Activated naive CD4-positive, alpha-beta T cell treated with Interleukin-2 at 50 U/mL for 16 hours (primary cell): ENCODE data around the gene MAGIX.

Experiments
- DNase-seq: peaks from one replicate; pipeline ENCODE4 v3.0.0-alpha.2; 2020

Gene MAGIX

GRCh38 chrX:49208399-49208798 is 45.8 kb downstream of the MAGIX start:
- no peak for DNase-seq

DNA sequence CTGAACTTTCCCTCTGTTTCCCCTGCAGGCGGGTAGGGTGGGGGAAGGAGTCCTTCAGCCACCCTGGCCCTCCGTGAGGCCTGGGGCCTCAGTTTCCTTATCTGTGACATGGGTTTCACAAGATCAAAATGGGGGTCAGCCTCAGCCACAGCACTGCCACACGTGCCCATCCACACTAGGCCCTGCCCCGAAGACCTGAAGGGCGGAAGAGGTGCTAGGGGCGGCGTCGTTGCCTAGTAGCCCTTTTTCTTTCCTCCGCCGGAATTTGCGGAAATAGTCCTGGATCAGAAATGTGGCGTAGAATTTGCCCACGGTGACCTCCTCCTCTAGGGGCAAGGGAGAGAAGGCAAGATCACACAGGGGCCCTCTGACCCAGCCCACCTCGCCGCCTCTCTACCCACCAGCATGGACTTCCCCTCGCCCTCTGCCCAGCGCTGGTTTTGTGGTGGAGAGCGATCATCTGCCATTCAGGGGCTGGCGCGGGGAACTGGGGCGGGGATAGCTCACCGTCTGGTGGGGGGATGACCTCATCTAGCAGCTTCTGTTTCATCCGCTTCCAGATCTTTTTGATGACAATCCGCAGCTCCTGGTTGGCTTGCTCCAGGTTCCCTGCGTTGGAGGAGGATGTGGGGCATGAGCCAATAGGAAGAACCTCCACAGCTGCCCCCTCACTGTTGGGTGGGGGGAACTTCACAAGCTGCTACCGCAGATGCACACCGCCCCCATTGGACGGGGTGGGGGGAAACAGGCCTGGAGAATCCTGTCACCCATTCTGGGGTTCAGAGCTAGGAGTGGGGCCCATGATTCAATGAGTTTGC is 47.1 kb downstream of the MAGIX start:
- DNase-seq: no peak

DNA sequence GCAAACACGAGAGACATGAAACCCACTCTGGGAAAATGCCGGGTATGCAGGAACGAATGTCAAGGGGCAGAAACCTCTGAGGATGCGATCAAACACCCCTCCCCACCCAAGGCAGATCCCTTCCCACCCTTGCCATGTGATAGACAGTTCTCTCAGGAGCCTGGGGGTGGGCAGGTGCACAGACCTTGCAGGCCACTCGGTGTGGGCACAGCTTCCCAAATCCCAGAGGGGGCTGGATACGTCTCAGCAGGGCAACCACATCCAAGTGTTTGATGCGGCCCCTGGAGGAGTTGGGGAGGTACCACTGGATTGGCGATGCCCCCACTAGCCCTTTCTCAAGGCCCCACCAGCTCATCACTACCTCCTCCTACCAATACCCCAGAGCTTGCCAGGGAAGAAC is 47.8 kb downstream of the MAGIX start:
- DNase-seq: no peak

- DNase-seq: no peak
These were observed 48.5 kb downstream of the MAGIX start for GRCh38 chrX:49211074-49211473.

DNA sequence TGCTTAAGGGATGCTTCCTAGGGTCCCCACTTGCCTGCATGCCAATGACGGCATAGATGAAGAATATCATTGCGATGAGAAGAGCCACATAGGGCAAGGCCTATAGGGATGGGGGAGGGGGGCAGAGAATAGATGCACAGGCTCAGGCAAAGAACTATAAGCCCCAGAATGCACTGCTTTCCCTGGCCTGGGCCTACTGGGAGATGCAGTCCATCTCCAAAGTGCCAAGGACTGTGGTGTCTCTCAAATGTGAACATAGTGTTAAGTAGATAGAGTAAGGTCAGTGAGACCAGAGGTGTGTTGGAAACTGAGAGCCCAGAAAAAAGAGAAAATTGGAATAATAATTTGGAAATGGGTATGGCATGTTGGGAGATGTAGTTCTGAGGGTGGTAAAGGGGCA is 49.7 kb downstream of the MAGIX start:
- no peak for DNase-seq

GRCh38 chrX:49212861-49213260 is 50.3 kb downstream of the MAGIX start:
- no peak for DNase-seq

GRCh38 chrX:49214416-49214815 is 51.9 kb downstream of the MAGIX start:
- no peak for DNase-seq

DNA sequence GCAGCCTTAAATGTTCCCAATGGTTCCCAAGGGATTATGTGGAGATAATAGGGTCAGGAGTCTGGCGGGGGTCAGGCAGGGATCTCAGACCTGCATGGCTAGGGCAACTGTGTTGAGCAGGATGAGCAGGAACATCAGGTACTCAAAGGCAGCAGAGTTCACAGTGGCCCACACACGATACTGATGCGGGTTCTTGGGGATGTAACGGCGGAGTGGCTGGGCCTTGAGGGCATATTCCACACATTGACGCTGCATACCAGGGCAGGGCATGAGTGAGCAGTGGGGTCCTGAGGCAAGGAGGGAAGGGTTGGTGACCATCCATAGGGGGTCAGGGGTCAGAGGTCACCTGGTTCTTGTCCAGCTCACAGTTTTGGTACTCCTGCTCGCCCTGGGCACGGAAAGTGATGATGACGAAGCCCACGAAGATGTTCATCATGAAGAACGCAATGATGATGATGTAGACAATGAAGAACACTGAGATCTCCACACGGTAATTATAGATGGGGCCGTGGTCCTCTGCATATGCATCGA is 52.5 kb downstream of the MAGIX start:
- no peak for DNase-seq
